ENCODE results near the gene STK25.

The STK25 gene

GRCh38 chr2:241489088-241489487 is 19.3 kb downstream of the STK25 start:
- Histone ChIP-seq H3K9me3 (ENCODE audit: low read depth, low read length) (no peaks in the 10 kb centered on the region), H3K36me3 (ENCODE audit: insufficient read depth, low read length) (no peaks in the 10 kb centered on the region; the same call in 1 of the 2 replicates), H3K4me3 (no peak overlapping the region), H3K9ac (ENCODE audit: insufficient read length) (no peak overlapping the region), H3K27ac (no peak overlapping the region)
- no peak for TF ChIP-seq FOXP2 (optimal IDR thresholded peaks at IDR 0.05; ENCODE audit: control extremely low read depth, extremely low read length, insufficient read depth)
- TF ChIP-seq POLR2AphosphoS5 (IDR thresholded peaks at IDR 0.05; ENCODE audit: borderline replicate concordance, low read depth, low read length), result no peak
- TF ChIP-seq EZH2 (IDR thresholded peaks at IDR 0.05), result no peak
- no peak for DNase-seq (ENCODE audit: low read depth, low spot score)

DNA sequence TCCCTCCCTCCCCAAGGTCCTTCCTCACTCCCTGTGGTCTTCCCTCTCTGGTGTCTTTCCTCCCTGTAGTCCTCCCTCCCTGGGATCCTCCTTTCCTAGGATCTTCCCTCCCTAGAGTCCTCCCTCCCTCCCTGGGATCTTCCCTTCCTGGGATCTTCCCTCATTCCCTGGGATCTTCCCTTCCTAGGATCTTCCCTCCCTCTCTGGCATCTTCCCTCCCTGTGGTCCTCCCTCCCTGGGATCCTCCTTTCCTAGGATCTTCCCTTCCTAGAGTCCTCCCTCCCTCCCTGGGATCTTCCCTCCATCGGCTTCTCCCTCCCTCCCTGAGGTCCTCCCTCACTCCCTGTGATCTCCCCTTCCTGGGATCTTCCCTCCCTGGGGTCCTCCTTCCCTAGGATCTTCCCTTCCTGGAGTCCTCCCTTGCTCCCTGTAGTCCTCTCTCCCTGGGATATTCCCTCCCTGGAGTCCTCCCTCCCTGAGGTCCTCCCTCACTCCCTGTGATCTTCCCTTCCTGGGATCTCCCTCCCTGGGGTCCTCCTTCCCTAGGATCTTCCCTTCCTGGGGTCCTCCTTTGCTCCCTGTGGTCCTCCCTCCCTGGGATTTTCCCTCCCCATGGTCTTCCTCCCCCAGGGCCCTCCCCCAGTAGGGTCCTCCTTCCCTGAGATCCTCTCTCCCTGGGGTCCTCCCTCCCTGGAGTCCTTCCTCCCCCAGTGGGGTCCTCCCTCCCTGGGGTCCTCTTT is 23.0 kb downstream of the STK25 start:
- no peaks in the 10 kb centered on the region for H3K9me3 ChIP-seq (ENCODE audit: low read depth, low read length)
- DNase-seq (ENCODE audit: low read depth, low spot score), result no peak
- no peak overlapping the region for H3K27ac ChIP-seq
- TF ChIP-seq EZH2 (IDR thresholded peaks at IDR 0.05) (no peak), FOXP2 (optimal IDR thresholded peaks at IDR 0.05; ENCODE audit: control extremely low read depth, extremely low read length, insufficient read depth) (no peak), POLR2AphosphoS5 (IDR thresholded peaks at IDR 0.05; ENCODE audit: borderline replicate concordance, low read depth, low read length) (no peak)
- no peaks in the 10 kb centered on the region for H3K36me3 ChIP-seq (ENCODE audit: insufficient read depth, low read length)
- no peak overlapping the region for H3K4me3 ChIP-seq
- no peak overlapping the region for H3K9ac ChIP-seq (ENCODE audit: insufficient read length)

DNA sequence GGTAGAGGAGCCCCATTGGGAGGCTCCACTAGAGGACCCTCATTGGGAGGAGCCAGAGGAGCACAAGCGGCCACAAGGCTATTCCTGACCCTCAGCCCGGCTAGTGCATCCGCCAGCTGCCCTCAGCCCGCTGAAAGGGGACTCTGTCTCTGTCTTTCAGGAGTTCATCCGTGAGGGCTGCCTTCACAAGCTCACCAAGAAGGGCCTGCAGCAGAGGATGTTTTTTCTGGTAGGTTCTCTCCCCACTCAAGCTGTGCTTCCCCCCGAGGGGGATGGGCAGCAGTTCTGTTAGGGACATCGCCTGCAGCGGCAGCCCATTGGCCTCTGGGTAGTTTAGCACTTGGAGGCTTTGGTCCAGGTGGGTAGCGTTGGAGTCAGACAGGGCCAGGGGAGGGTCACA is 25.1 kb downstream of the STK25 start:
- Histone ChIP-seq H3K9ac (ENCODE audit: insufficient read length) (no peak overlapping the region), H3K4me3 (no peak overlapping the region), H3K36me3 (ENCODE audit: insufficient read depth, low read length) (no peaks in the 10 kb centered on the region), H3K9me3 (ENCODE audit: low read depth, low read length) (no peaks in the 10 kb centered on the region), H3K27ac (no peak overlapping the region)
- no peak for TF ChIP-seq POLR2AphosphoS5 (IDR thresholded peaks at IDR 0.05; ENCODE audit: borderline replicate concordance, low read depth, low read length)
- no peak for TF ChIP-seq EZH2 (IDR thresholded peaks at IDR 0.05)
- TF ChIP-seq FOXP2 (optimal IDR thresholded peaks at IDR 0.05; ENCODE audit: control extremely low read depth, extremely low read length, insufficient read depth), result no peak
- no peak for DNase-seq (ENCODE audit: low read depth, low spot score)

GRCh38 chr2:241482126-241482955 is 26.0 kb downstream of the STK25 start:
- H3K9ac ChIP-seq (ENCODE audit: insufficient read length), result no peak overlapping the region
- H3K9me3 ChIP-seq (ENCODE audit: low read depth, low read length), result no peaks in the 10 kb centered on the region
- H3K27ac ChIP-seq, result no peak overlapping the region
- DNase-seq (ENCODE audit: low read depth, low spot score), result no peak
- no peaks in the 10 kb centered on the region for H3K36me3 ChIP-seq (ENCODE audit: insufficient read depth, low read length)
- TF ChIP-seq EZH2 (IDR thresholded peaks at IDR 0.05) (no peak), POLR2AphosphoS5 (IDR thresholded peaks at IDR 0.05; ENCODE audit: borderline replicate concordance, low read depth, low read length) (no peak), FOXP2 (optimal IDR thresholded peaks at IDR 0.05; ENCODE audit: control extremely low read depth, extremely low read length, insufficient read depth) (no peak)
- H3K4me3 ChIP-seq, result no peak overlapping the region

DNA sequence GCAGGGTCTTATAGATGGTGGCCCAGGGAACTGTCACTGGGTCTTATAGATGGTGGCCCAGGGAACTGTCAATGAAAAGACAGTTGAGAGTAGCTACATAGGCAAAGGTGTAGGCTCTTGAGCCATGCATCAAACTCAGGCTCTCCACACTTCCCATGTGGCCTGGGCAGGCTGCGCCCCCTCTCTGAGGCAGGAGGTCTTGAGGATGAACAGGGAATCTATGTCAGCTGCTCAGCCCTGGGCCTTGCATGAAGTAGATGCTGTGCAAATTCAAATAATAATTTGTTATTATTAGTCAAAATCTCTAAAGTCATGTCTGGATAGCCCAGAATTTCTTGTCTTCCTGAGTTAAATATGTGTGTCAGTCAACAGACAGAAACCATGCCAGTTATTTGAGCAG is 26.7 kb downstream of the STK25 start:
- TF ChIP-seq POLR2AphosphoS5 (IDR thresholded peaks at IDR 0.05; ENCODE audit: borderline replicate concordance, low read depth, low read length) (no peak), FOXP2 (optimal IDR thresholded peaks at IDR 0.05; ENCODE audit: control extremely low read depth, extremely low read length, insufficient read depth) (no peak), EZH2 (IDR thresholded peaks at IDR 0.05) (no peak)
- H3K9me3 ChIP-seq (ENCODE audit: low read depth, low read length), result no peaks in the 10 kb centered on the region
- DNase-seq (ENCODE audit: low read depth, low spot score), result no peak
- H3K36me3 ChIP-seq (ENCODE audit: insufficient read depth, low read length), result no peaks in the 10 kb centered on the region
- H3K4me3 ChIP-seq, result no peak overlapping the region
- H3K9ac ChIP-seq (ENCODE audit: insufficient read length), result no peak overlapping the region
- no peak overlapping the region for H3K27ac ChIP-seq

GRCh38 chr2:241479026-241479898 is 29.1 kb downstream of the STK25 start:
- Histone ChIP-seq H3K9ac (ENCODE audit: insufficient read length) (no peak overlapping the region), H3K27ac (no peak overlapping the region), H3K4me3 (no peak overlapping the region), H3K36me3 (ENCODE audit: insufficient read depth, low read length) (no peaks in the 10 kb centered on the region), H3K9me3 (ENCODE audit: low read depth, low read length) (no peaks in the 10 kb centered on the region)
- TF ChIP-seq POLR2AphosphoS5 (IDR thresholded peaks at IDR 0.05; ENCODE audit: borderline replicate concordance, low read depth, low read length), result no peak
- TF ChIP-seq EZH2 (IDR thresholded peaks at IDR 0.05), result no peak
- no peak for TF ChIP-seq FOXP2 (optimal IDR thresholded peaks at IDR 0.05; ENCODE audit: control extremely low read depth, extremely low read length, insufficient read depth)
- DNase-seq (ENCODE audit: low read depth, low spot score), result no peak

DNA sequence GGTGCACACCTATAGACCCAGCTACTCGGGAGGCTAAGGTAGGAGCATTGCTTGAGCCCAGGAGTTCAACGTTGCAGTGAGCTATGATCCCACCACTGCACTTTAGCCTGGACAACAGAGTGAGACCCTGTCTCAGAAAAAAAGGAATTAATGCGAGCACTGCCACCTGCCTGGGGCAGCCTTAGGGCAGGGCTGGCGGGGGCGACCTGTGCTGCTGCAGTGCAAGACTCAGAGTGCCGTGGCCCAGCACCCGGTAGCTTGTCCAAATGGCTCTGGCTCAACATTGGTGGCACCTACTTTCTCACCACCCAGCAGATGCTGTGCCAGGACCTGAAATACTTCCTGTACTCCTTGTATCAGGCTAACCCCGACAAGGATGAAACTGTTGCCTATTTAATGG is 30.2 kb downstream of the STK25 start:
- H3K27ac ChIP-seq, result no peak overlapping the region
- H3K36me3 ChIP-seq (ENCODE audit: insufficient read depth, low read length), result no peaks in the 10 kb centered on the region
- no peak overlapping the region for H3K9ac ChIP-seq (ENCODE audit: insufficient read length)
- H3K9me3 ChIP-seq (ENCODE audit: low read depth, low read length), result no peaks in the 10 kb centered on the region
- DNase-seq (ENCODE audit: low read depth, low spot score), result no peak
- no peak for TF ChIP-seq POLR2AphosphoS5 (IDR thresholded peaks at IDR 0.05; ENCODE audit: borderline replicate concordance, low read depth, low read length)
- TF ChIP-seq FOXP2 (optimal IDR thresholded peaks at IDR 0.05; ENCODE audit: control extremely low read depth, extremely low read length, insufficient read depth), result no peak
- TF ChIP-seq EZH2 (IDR thresholded peaks at IDR 0.05), result no peak
- H3K4me3 ChIP-seq, result no peak overlapping the region

DNA sequence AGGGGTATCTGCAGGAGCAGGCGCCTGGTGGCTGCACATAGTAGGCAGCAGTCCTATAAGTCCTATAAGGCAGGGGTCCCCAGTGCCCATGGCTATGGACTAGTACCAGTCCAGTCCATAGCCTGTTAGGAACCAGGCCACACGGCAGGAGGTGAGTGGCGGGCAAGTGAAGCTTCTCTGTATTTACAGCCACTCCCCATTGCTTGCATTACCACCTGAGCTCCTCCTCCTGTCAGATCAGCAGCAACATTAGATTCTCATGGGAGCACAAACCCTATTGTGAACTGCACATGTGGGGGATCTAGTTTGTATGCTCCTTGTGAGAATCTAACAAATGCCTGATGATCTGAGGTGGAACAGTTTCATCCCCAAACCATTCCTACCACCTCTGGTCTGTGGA is 33.1 kb downstream of the STK25 start:
- Histone ChIP-seq H3K27ac (no peak overlapping the region), H3K36me3 (ENCODE audit: insufficient read depth, low read length) (no peaks in the 10 kb centered on the region), H3K9ac (ENCODE audit: insufficient read length) (no peak overlapping the region), H3K9me3 (ENCODE audit: low read depth, low read length) (no peaks in the 10 kb centered on the region), H3K4me3 (no peak overlapping the region)
- no peak for DNase-seq (ENCODE audit: low read depth, low spot score)
- TF ChIP-seq EZH2 (IDR thresholded peaks at IDR 0.05), result no peak
- no peak for TF ChIP-seq FOXP2 (optimal IDR thresholded peaks at IDR 0.05; ENCODE audit: control extremely low read depth, extremely low read length, insufficient read depth)
- TF ChIP-seq POLR2AphosphoS5 (IDR thresholded peaks at IDR 0.05; ENCODE audit: borderline replicate concordance, low read depth, low read length), result no peak
